A549 treated with CORT108297 at 1 μM for 4 hours (cell line): ENCODE data around the gene BRPF3. TPM values are rescaled to one million over a fixed set of nuclear protein-coding genes. Genes with fewer than 3 reads are reported as not detected.

ENCODE experiments used
- total RNA-seq: library from RNA; stranded (reverse); fragments of 200-300 nt; extraction: Qiagen RNA extraction; gene quantifications from 5 replicates; pipeline ENCODE4 v1.2.3, GENCODE V29; 2022

BRPF3 gene
- 10.1 to 12.0 TPM (median 10.4 TPM) in 5 replicates for total RNA-seq

DNA sequence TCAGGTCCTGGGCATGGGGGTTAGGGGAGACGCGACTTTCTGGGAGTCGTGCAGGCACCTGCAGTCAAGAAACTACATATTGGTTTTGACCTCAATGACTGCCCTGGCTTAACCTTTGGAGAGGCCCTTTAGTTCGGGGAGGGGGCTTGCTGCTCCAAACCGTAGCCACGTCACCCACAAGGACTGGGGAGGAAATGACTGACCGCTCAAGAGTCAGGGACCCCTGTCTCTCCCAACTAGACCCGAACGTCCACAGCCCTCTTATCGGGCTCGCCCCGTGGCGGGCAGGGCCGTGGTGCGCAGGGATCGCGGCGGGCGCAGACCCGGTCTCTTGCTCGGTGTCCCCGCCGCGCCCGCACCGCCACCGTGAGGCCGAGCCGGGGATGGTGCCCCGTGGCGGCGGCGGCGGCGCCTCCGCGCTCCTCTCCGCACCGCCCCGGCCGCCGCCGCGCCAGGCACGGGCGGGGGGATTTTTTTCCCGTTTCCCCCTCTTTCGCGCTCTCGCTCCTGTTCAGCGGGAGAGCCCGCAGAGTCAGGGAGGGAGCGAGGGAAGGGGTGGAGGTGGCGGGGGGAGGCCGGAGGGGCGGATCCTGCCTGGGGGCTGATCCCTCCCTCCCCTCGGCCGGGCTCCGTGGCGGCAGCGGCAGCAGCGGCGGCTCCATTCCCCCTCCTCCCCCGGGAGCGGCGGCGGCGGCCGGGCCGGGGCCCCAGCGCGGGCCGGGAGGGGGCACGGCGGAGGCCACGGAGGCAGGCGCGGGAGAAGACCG is at the start of gene BRPF3:
TSS of gene BRPF3 (plus strand) at position 632 of the 767 bp plus-strand sequence. CDS start 3,579 bp downstream, outside the sequence.

DNA sequence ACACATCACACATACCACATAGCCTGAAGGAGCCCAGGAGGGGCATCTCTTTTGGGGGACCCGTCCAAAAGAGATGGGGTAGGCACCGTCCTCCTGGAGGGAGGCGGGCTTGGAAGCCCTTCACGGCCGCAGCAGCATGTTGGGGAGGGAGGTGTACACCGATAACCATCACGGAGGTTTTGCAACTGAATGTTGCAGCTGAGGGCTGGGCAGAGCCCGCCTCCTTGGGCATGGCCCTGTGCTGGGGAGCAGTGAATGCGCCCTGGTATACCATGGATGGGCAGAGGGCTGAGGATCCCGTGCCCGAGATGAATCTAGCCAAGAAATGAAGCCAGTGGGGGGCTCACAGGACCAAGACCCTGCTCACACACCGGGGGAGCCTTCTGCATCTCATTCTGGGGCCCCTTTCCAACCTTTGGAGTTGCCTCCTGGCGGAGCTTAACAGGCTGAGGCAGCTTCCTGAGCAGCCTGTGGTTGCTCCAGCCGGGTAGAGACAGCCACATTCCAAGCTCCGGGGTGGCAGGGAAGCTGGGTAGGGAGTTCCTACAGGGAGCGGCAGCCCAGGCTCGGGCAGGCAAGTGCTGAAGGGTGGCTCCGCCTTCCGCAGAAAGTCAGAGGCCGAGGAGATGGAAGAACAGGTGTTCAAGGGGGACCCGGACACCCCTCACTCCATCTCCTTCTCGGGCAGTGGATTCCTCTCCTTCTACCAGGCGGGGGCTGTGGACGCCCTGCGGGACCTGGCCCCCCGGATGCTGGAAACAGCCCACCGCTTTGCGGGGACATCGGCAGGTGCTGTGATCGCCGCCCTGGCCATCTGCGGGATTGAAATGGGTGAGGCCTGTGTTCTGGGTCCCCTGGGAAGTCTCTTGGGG is 73.5 kb downstream of the BRPF3 start, which contains the start of gene PNPLA1:
TSS of gene PNPLA1 (plus strand) at position 227 of the 872 bp plus-strand sequence. CDS start at position 627, 400 bp downstream.

Other genes starting within 250 kb of the BRPF3 start
- not detected in 5 replicates for gene SLC26A8, start 172.1 kb upstream of the BRPF3 start, total RNA-seq
- 23.0 to 28.2 TPM (median 25.7 TPM) in 5 replicates for gene MAPK14, start 168.9 kb upstream of the BRPF3 start, total RNA-seq
- 0.55 to 1.3 TPM (median 0.73 TPM) in 5 replicates for gene MAPK13, start 66.2 kb upstream of the BRPF3 start, total RNA-seq
- not detected in 5 replicates for gene PNPLA1, start 73.3 kb downstream of the BRPF3 start, total RNA-seq
- gene BNIP5, start 140.1 kb downstream of the BRPF3 start, total RNA-seq: not detected in 5 replicates
- gene ETV7, start 190.9 kb downstream of the BRPF3 start, total RNA-seq: 0.13 to 0.18 TPM (median 0.16 TPM) in 4 of 5 replicates, not detected in the other
- gene PXT1, start 246.1 kb downstream of the BRPF3 start, total RNA-seq: not detected in 5 replicates
- gene KCTD20, start 246.3 kb downstream of the BRPF3 start, total RNA-seq: 16.7 to 21.2 TPM (median 19.0 TPM) in 5 replicates